ENCODE data around the gene PLSCR4. TPM values are rescaled to one million over a fixed set of nuclear protein-coding genes. Genes with fewer than 3 reads are reported as not detected.
"Not testable (repeated sequence)": the region's sequence is repeated elsewhere in the genome, so short reads cannot be mapped to it uniquely, and the experiment has no call there.

The PLSCR4 gene
- total RNA-seq, result 9.4 to 10.4 TPM (median 9.9 TPM) in 3 replicates

GRCh38 chr3:146250449-146251382, at the start of gene PLSCR4:
Gene PLSCR4, minus strand, starts transcription at chr3:146251105. Its CDS starts 29,034 bp downstream, at chr3:146222071.
- no peak for TF ChIP-seq CTCF (IDR thresholded peaks at IDR 0.05; ENCODE audit: unreplicated experiment)
- H3K9me3 Mint-ChIP-seq, result peaks cover 12% of the 10 kb centered on the region
- peak; percentile 38 to 64 for DNase-seq (ENCODE audit: low spot score in 2 of 2, unreplicated experiment in 2 of 2)
- H3K4me3 Mint-ChIP-seq, result peak within 1 kb of the TSS; percentile 88
- H3K27me3 Mint-ChIP-seq (ENCODE audit: low read depth), result no peaks in the 10 kb centered on the region
- peaks cover 3% of the 10 kb centered on the region for H3K4me1 Mint-ChIP-seq
- no peaks in the 10 kb centered on the region for H3K36me3 Mint-ChIP-seq
- peak within 1 kb of the TSS; percentile 84 for H3K27ac Mint-ChIP-seq

GRCh38 chr3:146293401-146293800, 42.5 kb upstream of the PLSCR4 start:
- not testable (repeated sequence) for DNase-seq (ENCODE audit: low spot score in 2 of 2, unreplicated experiment in 2 of 2); H3K36me3 Mint-ChIP-seq; H3K27ac Mint-ChIP-seq; H3K27me3 Mint-ChIP-seq (ENCODE audit: low read depth); H3K4me1 Mint-ChIP-seq; H3K4me3 Mint-ChIP-seq
- peaks cover 29% of the 10 kb centered on the region for H3K9me3 Mint-ChIP-seq

- Mint-ChIP-seq H3K4me3 (no peak overlapping the region), H3K27me3 (ENCODE audit: low read depth) (no peaks in the 10 kb centered on the region), H3K27ac (no peak overlapping the region), H3K36me3 (no peaks in the 10 kb centered on the region), H3K4me1 (peaks cover 3% of the 10 kb centered on the region), H3K9me3 (peaks cover 10% of the 10 kb centered on the region)
- no peak for DNase-seq (ENCODE audit: low spot score in 2 of 2, unreplicated experiment in 2 of 2)
- TF ChIP-seq CTCF (IDR thresholded peaks at IDR 0.05; ENCODE audit: unreplicated experiment), result no peak
These were observed 33.0 kb upstream of the PLSCR4 start for GRCh38 chr3:146283781-146284445.

GRCh38 chr3:146280864-146281263, 30.0 kb upstream of the PLSCR4 start:
- no peak for DNase-seq (ENCODE audit: low spot score in 2 of 2, unreplicated experiment in 2 of 2)
- no peak for TF ChIP-seq CTCF (IDR thresholded peaks at IDR 0.05; ENCODE audit: unreplicated experiment)
- H3K27me3 Mint-ChIP-seq (ENCODE audit: low read depth), result no peaks in the 10 kb centered on the region
- no peak overlapping the region for H3K27ac Mint-ChIP-seq
- H3K36me3 Mint-ChIP-seq, result no peaks in the 10 kb centered on the region
- peaks cover 3% of the 10 kb centered on the region for H3K4me1 Mint-ChIP-seq
- no peak overlapping the region for H3K4me3 Mint-ChIP-seq
- peaks cover 5% of the 10 kb centered on the region for H3K9me3 Mint-ChIP-seq

GRCh38 chr3:146279951-146280350, 29.0 kb upstream of the PLSCR4 start:
- Mint-ChIP-seq H3K4me1 (peaks cover 3% of the 10 kb centered on the region), H3K9me3 (peaks cover 5% of the 10 kb centered on the region), H3K27ac (no peak overlapping the region), H3K4me3 (no peak overlapping the region), H3K36me3 (no peaks in the 10 kb centered on the region), H3K27me3 (ENCODE audit: low read depth) (no peaks in the 10 kb centered on the region)
- no peak for TF ChIP-seq CTCF (IDR thresholded peaks at IDR 0.05; ENCODE audit: unreplicated experiment)
- no peak for DNase-seq (ENCODE audit: low spot score in 2 of 2, unreplicated experiment in 2 of 2)

GRCh38 chr3:146279013-146279412, 28.1 kb upstream of the PLSCR4 start:
- H3K9me3 Mint-ChIP-seq, result peaks cover under 1% of the 10 kb centered on the region
- no peak overlapping the region for H3K4me3 Mint-ChIP-seq
- DNase-seq (ENCODE audit: low spot score in 2 of 2, unreplicated experiment in 2 of 2), result no peak
- H3K4me1 Mint-ChIP-seq, result peaks cover 3% of the 10 kb centered on the region
- H3K27me3 Mint-ChIP-seq (ENCODE audit: low read depth), result no peaks in the 10 kb centered on the region
- no peak for TF ChIP-seq CTCF (IDR thresholded peaks at IDR 0.05; ENCODE audit: unreplicated experiment)
- no peak overlapping the region for H3K27ac Mint-ChIP-seq
- no peaks in the 10 kb centered on the region for H3K36me3 Mint-ChIP-seq
